ENCODE results near the gene TMEM18. TPM values are rescaled to one million over a fixed set of nuclear protein-coding genes. Genes with fewer than 3 reads are reported as not detected.

Gene TMEM18
- total and polyA plus RNA-seq, 2 experiments from 2014 or later: 15.0 to 41.9 TPM

- Histone ChIP-seq H3K36me3 (ENCODE audit: insufficient read depth) (no peaks in the 10 kb centered on the region), H2AFZ (no peak overlapping the region), H3K27ac (ENCODE audit: low read depth) (no peak overlapping the region), H4K20me1 (replicated peaks; ENCODE audit: insufficient read depth) (no peaks in the 10 kb centered on the region), H3K79me2 (replicated peaks; ENCODE audit: insufficient read depth) (no peaks in the 10 kb centered on the region), H3K9me2 (ENCODE audit: insufficient read depth) (no peaks in the 10 kb centered on the region), H3K4me3 (no peak overlapping the region), H3K4me1 (ENCODE audit: insufficient read depth) (no peaks in the 10 kb centered on the region), H3K27me3 (ENCODE audit: insufficient read depth) (no peaks in the 10 kb centered on the region), H3F3A (replicated peaks; ENCODE audit: low read depth) (no peaks in the 10 kb centered on the region), H3K4me2 (no peak overlapping the region)
- H3K27me3 Mint-ChIP-seq (ENCODE audit: insufficient read depth, low read depth, poor library complexity): no peaks in the 10 kb centered on the region
- ATAC-seq (no peak), DNase-seq (ENCODE audit: low spot score) (no peak)
- no peak overlapping the region for H3K27ac Mint-ChIP-seq
- TF ChIP-seq NANOG (IDR thresholded peaks at IDR 0.05; ENCODE audit: borderline replicate concordance) (no peak), EZH2phosphoT487 (IDR thresholded peaks at IDR 0.05; ENCODE audit: unreplicated experiment) (no peak), STAT1 (IDR thresholded peaks at IDR 0.05; ENCODE audit: unreplicated experiment) (no peak), ZNF462 (CRISPR knock-in tag; IDR thresholded peaks at IDR 0.05) (no peak), ZNF114 (CRISPR knock-in tag; IDR thresholded peaks at IDR 0.05) (no peak), REST (IDR thresholded peaks at IDR 0.05; ENCODE audit: unreplicated experiment) (no peak), ZNF331 (CRISPR knock-in tag; IDR thresholded peaks at IDR 0.05; ENCODE audit: low read depth) (no peak), CREB1 (CRISPR knock-in tag; IDR thresholded peaks at IDR 0.05; ENCODE audit: low read depth) (no peak), CTCF (conservative IDR thresholded peaks at IDR 0.05; ENCODE audit: low read depth in 2 of 2) (no peak), POLR2AphosphoS5 (IDR thresholded peaks at IDR 0.05; ENCODE audit: low read depth) (no peak), EZH2 (IDR thresholded peaks at IDR 0.05; ENCODE audit: low read depth, unreplicated experiment) (no peak), ETS1 (IDR thresholded peaks at IDR 0.05) (no peak), JUNB (IDR thresholded peaks at IDR 0.05; ENCODE audit: unreplicated experiment) (no peak)
- peaks cover 14% of the 10 kb centered on the region for H3K9me3 Mint-ChIP-seq
- H3K4me3 Mint-ChIP-seq: no peak overlapping the region
- no peaks in the 10 kb centered on the region for H3K4me1 Mint-ChIP-seq
- H3K36me3 Mint-ChIP-seq (ENCODE audit: low read depth): peaks cover 8% of the 10 kb centered on the region; the same call in 2 of the 3 replicates
These were observed 13.6 kb upstream of the TMEM18 start for GRCh38 chr2:690799-691198.
